ENCODE results near the gene KBTBD2.
"Not testable (repeated sequence)": the region's sequence is repeated elsewhere in the genome, so short reads cannot be mapped to it uniquely, and the experiment has no call there.

KBTBD2 gene

GRCh38 chr7:32891043-32891799 is at the start of gene KBTBD2:
Gene KBTBD2 (minus strand): TSS chr7:32891760. CDS start chr7:32879604, 12,156 bp downstream.
- peak; percentile 46 for DNase-seq (ENCODE audit: low read depth)

- DNase-seq (ENCODE audit: low read depth) = no peak
Measured at GRCh38 chr7:32941181-32941580, 49.6 kb upstream of the KBTBD2 start.

GRCh38 chr7:32937344-32938174 is 46.0 kb upstream of the KBTBD2 start:
- no peak for DNase-seq (ENCODE audit: low read depth)

- DNase-seq (ENCODE audit: low read depth) = no peak
Measured at GRCh38 chr7:32936689-32937088, 45.1 kb upstream of the KBTBD2 start.

- DNase-seq (ENCODE audit: low read depth) = no peak
Measured at GRCh38 chr7:32935558-32935957, 44.0 kb upstream of the KBTBD2 start.

- DNase-seq (ENCODE audit: low read depth) = no peak
Measured at GRCh38 chr7:32930378-32930777, 38.8 kb upstream of the KBTBD2 start.

GRCh38 chr7:32929430-32930143 is 38.0 kb upstream of the KBTBD2 start:
- DNase-seq (ENCODE audit: low read depth) = no peak

- DNase-seq (ENCODE audit: low read depth) = no peak
Measured at GRCh38 chr7:32928785-32929298, 37.3 kb upstream of the KBTBD2 start.

GRCh38 chr7:32921896-32922295 is 30.3 kb upstream of the KBTBD2 start:
- no peak for DNase-seq (ENCODE audit: low read depth)

- DNase-seq (ENCODE audit: low read depth) = not testable (repeated sequence)
Measured at GRCh38 chr7:32916994-32917393, 25.4 kb upstream of the KBTBD2 start.

GRCh38 chr7:32916006-32916405 is 24.4 kb upstream of the KBTBD2 start:
- no peak for DNase-seq (ENCODE audit: low read depth)

- DNase-seq (ENCODE audit: low read depth) = no peak
Measured at GRCh38 chr7:32915041-32915536, 23.5 kb upstream of the KBTBD2 start.

GRCh38 chr7:32914184-32914583 is 22.6 kb upstream of the KBTBD2 start:
- DNase-seq (ENCODE audit: low read depth) = no peak

GRCh38 chr7:32910195-32910594 is 18.6 kb upstream of the KBTBD2 start:
- no peak for DNase-seq (ENCODE audit: low read depth)

- peak; percentile 80 for DNase-seq (ENCODE audit: low read depth)
Measured at GRCh38 chr7:32905175-32905662, 13.7 kb upstream of the KBTBD2 start.

- DNase-seq (ENCODE audit: low read depth) = no peak
Measured at GRCh38 chr7:32901629-32902028, 10.1 kb upstream of the KBTBD2 start.

- no peak for DNase-seq (ENCODE audit: low read depth)
Measured at GRCh38 chr7:32900433-32900995, 9.0 kb upstream of the KBTBD2 start.

GRCh38 chr7:32897376-32897775 is 5.8 kb upstream of the KBTBD2 start:
- not testable (repeated sequence) for DNase-seq (ENCODE audit: low read depth)

- DNase-seq (ENCODE audit: low read depth) = no peak
Measured at GRCh38 chr7:32896564-32897347, 5.2 kb upstream of the KBTBD2 start.

GRCh38 chr7:32894171-32894570 is 2.6 kb upstream of the KBTBD2 start:
- DNase-seq (ENCODE audit: low read depth) = no peak

- no peak for DNase-seq (ENCODE audit: low read depth)
Measured at GRCh38 chr7:32893722-32894121, 2.2 kb upstream of the KBTBD2 start.

Data from stromal cell of bone marrow (primary cell).